Dermis microvascular lymphatic vessel endothelial cell (primary cell): Measurements from ENCODE around the gene RSAD2. TPM values are rescaled to one million over a fixed set of nuclear protein-coding genes. Genes with fewer than 3 reads are reported as not detected.
A peak's percentile ranks its signal among the peaks of the same experiment; 100 is the strongest.
"Not testable (repeated sequence)": the region's sequence is repeated elsewhere in the genome, so short reads cannot be mapped to it uniquely, and the experiment has no call there.

ENCODE experiments used
- DNase-seq, 2 donors: peaks; one replicate each; pipeline versions ENCODE4 v3.0.0 to v3.0.0-alpha.2; 2010; ENCODE audit warnings: low read depth in 2 of 2
- total RNA-seq: library from RNA; depleted of rRNA; stranded (reverse); fragments of >200 nt; gene quantifications from 2 replicates; pipeline ENCODE4 v1.2.1, GENCODE V29; 2014

Gene RSAD2
- total RNA-seq, 1 donor from 2014 or later, result 0.39 TPM

GRCh38 chr2:6864231-6864754 is 13.3 kb upstream of the RSAD2 start:
- no peak for DNase-seq

GRCh38 chr2:6864923-6865345 is 12.6 kb upstream of the RSAD2 start:
- DNase-seq, result no peak

- DNase-seq, result peak in 1 of 2 donors; percentile 19
These were observed 12.0 kb upstream of the RSAD2 start, which contains the start of gene CMPK2 for GRCh38 chr2:6865346-6866274. Gene CMPK2 (minus strand): TSS chr2:6865907. CDS start chr2:6865696, 211 bp downstream.

DNA sequence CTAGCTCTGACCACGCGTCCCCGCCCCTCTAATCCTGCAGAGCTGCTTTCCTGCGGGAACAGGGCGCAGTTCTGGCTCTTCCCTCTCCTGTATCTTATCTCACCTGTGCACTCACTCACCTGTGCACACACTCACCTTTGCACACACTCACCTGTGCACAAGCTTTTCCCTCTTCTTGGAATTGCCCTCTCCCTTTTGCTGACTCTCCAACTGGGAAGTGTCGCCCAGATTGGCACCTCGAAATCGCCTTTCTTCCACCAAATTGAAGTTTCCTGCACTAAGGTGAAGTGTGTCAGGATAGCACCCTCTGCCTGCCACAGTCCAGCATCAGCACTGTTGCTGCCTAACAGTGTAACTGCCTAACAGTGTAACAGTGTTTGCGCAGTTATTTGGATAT is 11.3 kb upstream of the RSAD2 start:
- DNase-seq, result no peak

GRCh38 chr2:6866982-6867381 is 10.6 kb upstream of the RSAD2 start:
- DNase-seq, result no peak

DNA sequence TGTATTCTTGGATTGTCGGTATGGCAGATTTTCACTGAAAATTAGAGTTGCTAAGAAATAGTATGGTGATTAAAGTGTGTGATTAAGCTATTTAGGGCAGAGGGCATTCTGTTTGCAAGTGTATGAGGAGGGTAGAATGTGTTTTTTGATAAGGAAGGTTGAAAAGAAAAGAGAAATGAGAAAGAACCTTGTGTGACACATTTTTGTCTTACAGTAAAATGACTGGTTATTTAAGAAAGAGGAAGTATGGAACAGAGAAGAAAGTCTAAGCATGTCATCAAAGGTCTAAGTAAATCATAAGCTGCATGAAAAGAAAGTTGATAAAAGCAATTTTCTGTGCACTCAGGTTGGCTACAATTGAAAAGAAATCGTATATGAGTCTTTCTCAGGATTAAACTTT is 5.2 kb upstream of the RSAD2 start:
- no peak for DNase-seq

- DNase-seq, result no peak
These were observed 3.5 kb upstream of the RSAD2 start for GRCh38 chr2:6874032-6874431.

GRCh38 chr2:6876309-6876708 is 1.3 kb upstream of the RSAD2 start:
- DNase-seq, result no peak

GRCh38 chr2:6878549-6878948 is 972 bp downstream of the RSAD2 start:
- no peak for DNase-seq

GRCh38 chr2:6879011-6879410 is 1.4 kb downstream of the RSAD2 start:
- no peak for DNase-seq

DNA sequence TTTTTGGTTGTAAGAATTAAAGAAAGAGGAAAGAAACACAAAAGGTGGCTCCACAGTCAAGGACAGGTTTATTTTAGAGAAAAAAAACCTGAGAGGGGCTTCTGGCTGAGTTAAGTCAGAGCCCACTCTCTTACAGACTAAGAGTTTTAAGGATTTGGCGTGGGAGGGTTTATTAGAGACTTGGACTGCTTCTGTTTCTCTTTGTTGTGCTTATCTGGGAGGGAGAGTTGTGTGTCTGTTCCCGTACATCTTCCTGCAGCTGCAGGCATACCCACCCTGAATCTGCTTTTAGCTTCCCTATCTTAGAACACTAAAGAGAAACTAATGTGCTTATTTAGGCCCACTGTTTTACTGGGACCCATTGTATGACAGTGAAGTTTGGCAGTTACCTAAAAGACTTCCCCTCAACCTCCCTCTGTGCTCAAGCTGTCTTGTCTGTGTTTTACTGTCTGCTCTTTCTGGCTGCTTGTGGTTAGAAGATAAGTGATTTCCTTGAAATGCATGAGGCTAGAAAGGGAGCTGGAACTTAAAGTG is 2.7 kb downstream of the RSAD2 start:
- DNase-seq, result no peak

DNA sequence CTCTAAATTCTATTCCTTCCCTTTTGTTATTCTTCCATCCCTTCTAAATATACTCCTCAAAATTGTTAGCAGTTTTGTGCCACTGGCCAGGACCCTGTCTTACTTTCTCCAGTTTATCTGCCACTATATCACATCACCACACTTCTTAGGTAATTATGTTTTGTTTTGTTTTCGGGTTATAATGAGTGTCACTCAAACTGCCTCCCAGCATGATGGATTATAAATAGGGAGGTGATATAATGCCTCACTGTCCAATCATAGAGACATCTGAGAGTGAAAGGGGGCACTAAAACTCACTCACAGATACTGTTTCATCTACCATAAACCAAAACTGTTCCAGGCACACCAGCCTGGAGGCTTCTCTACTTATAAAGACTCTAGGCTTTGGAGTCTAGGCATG is 3.5 kb downstream of the RSAD2 start:
- DNase-seq, result no peak

- DNase-seq, result no peak
These were observed 3.9 kb downstream of the RSAD2 start for GRCh38 chr2:6881516-6881915.

GRCh38 chr2:6883448-6884122 is 6.0 kb downstream of the RSAD2 start:
- no peak for DNase-seq

DNA sequence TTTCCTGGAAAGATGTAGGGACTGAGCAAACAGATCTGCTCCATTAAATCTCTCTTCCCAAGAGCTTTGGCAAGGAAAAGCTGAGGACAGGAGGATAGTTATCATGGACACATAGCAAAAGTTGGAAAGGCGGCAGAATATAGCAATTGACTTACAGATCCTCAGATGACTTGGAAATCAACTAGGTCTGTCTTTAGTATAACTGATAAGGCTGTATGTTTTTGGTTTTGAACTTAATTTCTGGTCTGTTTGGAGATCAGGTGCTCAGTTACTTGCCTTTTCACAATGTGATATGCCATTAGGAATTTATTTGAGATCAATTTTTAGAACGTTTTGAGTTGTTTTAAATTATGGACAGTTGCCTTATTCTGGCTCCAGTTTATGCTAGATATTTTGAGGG is 8.0 kb downstream of the RSAD2 start:
- DNase-seq, result no peak

GRCh38 chr2:6885968-6886367 is 8.4 kb downstream of the RSAD2 start:
- DNase-seq, result no peak

- DNase-seq, result no peak
These were observed 10.2 kb downstream of the RSAD2 start for GRCh38 chr2:6887751-6888192.

DNA sequence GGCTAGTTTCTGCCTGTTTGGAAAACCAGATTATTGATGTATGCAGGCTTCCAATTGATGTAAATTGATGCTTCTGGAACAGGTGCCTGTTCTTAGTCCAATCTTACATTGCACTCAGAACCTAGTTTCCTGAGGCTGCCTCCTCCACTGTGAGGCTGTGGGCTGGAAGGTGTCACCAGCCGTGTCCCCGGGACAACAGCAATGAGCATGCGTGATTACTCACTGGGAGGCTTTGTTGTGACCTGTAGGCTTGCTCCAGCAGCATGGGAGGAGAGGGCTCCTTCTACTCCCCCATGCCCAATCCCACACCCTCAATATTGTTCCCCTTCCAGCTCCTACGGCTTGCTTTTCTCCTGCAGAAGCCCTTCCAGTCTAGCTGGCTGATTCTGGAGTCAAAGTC is 11.1 kb downstream of the RSAD2 start:
- DNase-seq, result no peak

GRCh38 chr2:6893876-6894482 is 16.4 kb downstream of the RSAD2 start:
- DNase-seq, result no peak

DNA sequence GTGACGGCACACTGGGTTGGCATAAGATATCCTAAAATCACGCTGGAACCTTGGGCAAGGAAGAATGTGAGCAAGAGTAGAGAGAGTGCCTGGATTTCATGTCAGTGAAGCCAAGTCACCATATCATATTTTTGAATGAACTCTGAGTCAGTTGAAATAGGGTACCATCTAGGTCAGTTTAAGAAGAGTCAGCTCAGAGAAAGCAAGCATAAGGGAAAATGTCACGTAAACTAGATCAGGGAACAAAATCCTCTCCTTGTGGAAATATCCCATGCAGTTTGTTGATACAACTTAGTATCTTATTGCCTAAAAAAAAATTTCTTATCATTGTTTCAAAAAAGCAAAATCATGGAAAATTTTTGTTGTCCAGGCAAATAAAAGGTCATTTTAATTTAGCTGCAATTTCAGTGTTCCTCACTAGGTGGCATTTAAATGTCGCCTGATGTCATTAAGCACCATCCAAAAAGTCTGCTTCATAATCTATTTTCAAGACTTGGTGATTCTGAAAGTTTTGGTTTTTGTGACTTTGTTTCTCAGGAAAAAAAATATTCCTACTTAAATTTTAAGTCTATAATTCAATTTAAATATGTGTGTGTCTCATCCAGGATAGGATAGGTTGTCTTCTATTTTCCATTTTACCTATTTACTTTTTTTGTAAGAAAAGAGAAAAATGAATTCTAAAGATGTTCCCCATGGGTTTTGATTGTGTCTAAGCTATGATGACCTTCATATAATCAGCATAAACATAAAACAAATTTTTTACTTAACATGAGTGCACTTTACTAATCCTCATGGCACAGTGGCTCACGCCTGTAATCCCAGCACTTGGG is 19.6 kb downstream of the RSAD2 start:
- DNase-seq, result peak; percentile 51 to 70

DNA sequence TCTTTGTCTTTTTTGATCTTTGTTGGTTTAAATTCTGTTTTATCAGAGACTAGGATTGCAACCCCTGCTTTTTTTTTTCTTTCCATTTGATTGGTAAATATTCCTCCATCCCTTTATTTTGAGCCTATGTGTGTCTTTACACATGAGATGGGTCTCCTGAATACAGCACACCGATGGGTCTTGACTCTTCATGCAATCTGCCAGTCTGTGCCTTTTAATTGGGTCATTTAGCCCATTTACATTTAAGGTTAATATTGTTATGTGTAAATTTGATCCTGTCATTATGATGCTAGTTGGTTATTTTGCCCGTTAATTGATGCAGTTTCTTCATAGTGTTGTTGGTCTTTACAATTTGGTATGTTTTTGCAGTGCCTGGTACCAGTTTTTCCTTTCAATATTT is 25.0 kb downstream of the RSAD2 start:
- not testable (repeated sequence) for DNase-seq
